LNCAP (cell line): Measurements from ENCODE around the gene PTPRK.

ENCODE experiments used
- CTCF ChIP-seq: fragments of 450-650 bp; IDR thresholded peaks from 2 replicates; pipeline ENCODE4 v1.5.1; 2017; ENCODE audit warnings: mild to moderate bottlenecking

PTPRK gene

DNA sequence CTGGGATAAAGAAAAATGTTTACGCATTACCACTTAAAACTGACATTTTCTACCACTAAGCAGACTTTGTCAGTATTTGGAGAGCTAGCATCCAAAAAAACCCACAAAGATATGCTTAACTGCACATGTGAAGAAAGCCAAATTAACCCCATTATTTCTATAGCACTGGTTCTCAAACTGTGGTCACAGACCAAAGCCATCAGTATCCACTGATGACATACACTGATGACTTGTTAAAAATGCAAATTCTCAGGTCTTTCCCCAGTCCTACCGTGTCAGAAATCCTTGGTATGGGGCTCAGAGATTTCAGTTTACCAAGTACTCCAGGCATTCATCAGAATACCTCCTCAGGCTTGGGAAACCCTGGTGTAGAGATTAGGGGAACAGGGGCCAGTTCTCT, 230.2 kb downstream of the PTPRK start:
- TF ChIP-seq CTCF = no peak

DNA sequence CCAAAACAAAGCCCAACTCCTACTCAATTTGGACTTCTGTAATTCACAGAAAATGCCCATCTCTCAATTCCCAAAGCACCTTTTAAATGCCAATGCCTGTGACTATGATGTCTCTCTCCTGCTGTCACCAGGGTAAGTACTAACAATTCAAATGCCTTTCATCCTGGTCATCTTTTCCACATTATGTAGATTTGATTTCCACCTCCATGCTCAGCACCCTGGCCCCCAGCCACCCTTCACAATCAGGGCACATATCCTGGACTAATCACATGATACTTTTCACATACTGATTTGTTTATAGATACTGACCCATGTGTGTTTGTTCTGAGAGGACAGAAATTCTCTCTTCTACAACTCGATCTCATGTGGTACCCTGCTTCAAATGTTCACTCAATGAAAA, 236.3 kb downstream of the PTPRK start:
- TF ChIP-seq CTCF = no peak

GRCh38 chr6:128282961-128283360, 237.4 kb downstream of the PTPRK start:
- no peak for TF ChIP-seq CTCF

GRCh38 chr6:128280960-128281359, 239.4 kb downstream of the PTPRK start:
- TF ChIP-seq CTCF = no peak

- no peak for TF ChIP-seq CTCF
Observed at GRCh38 chr6:128280066-128280465, 240.3 kb downstream of the PTPRK start.

- no peak for TF ChIP-seq CTCF
Observed at GRCh38 chr6:128278836-128279235, 241.6 kb downstream of the PTPRK start.

- TF ChIP-seq CTCF = no peak
Observed at GRCh38 chr6:128277379-128277778, 243.0 kb downstream of the PTPRK start.

- TF ChIP-seq CTCF = no peak
Observed at GRCh38 chr6:128276311-128276710, 244.1 kb downstream of the PTPRK start.
